Left ventricle myocardium inferior (tissue), 1 donor: ENCODE results near the gene RBM8A. TPM values are rescaled to one million over a fixed set of nuclear protein-coding genes. Genes with fewer than 3 reads are reported as not detected.

ENCODE experiments used
- DNase-seq: peaks from one replicate; pipeline ENCODE4 v3.0.0-alpha.2; 2020
- H3K27ac ChIP-seq: fragments of 200-600 bp; replicated peaks from 2 replicates; pipeline ENCODE4 v1.8.0; 2021
- H3K27me3 ChIP-seq: fragments of 200-600 bp; 2 replicates; pipeline ENCODE4 v1.8.0; 2021; ENCODE audit warnings: low read depth
- H3K36me3 ChIP-seq: fragments of 200-600 bp; 2 replicates; pipeline ENCODE4 v1.8.0; 2021
- H3K4me1 ChIP-seq: fragments of 200-600 bp; 2 replicates; pipeline ENCODE4 v1.8.0; 2021
- H3K4me3 ChIP-seq: fragments of 200-600 bp; 2 replicates; pipeline ENCODE4 v1.8.0; 2021; ENCODE audit warnings: mild to moderate bottlenecking, moderate library complexity
- H3K9me3 ChIP-seq: fragments of 200-600 bp; replicated peaks from 2 replicates; pipeline ENCODE4 v1.8.0; 2021
- intact Hi-C: fragments of 100-400 bp; cut with micrococcal nuclease; formaldehyde crosslinking; loops from one replicate; pipeline ENCODE4 v1.11.0; 2022
- long read RNA-seq: library from polyadenylated mRNA; unstranded; transcript quantifications from one replicate; pipeline ENCODE4 v2.0.0, GENCODE V29; 2021
- total RNA-seq: library from RNA; stranded (reverse); fragmentation: NEBNext Ultra II Directional; extraction: Animal tissue kit (Norgen Biotek cat#: 25700); gene quantifications from one replicate; pipeline ENCODE4 v1.2.1, GENCODE V29; 2021
- TF ChIP-seq, protein P1 (sequence below): fragments of 200-600 bp; IDR thresholded peaks from 2 replicates; pipeline ENCODE4 v1.8.0; 2021; ENCODE audit warnings: antibody characterized with exemption, mild to moderate bottlenecking, borderline replicate concordance
- donor health status: DM: no; HTN: yes; CAD: no; lungs with severe emphysema.

RBM8A gene
- total RNA-seq: 64.4 TPM
- long read RNA-seq, full-length matches to known transcripts: 31 of 38 reads
- long read RNA-seq, partial matches to known transcripts: 4 of 38 reads
- long read RNA-seq, other reads (novel, unspliced or antisense): 3 of 38 reads

- DNase-seq: peak; percentile 91
- Histone ChIP-seq H3K36me3 (peaks cover 30% of the 10 kb centered on the region), H3K4me1 (peaks cover 23% of the 10 kb centered on the region), H3K27me3 (no peaks in the 10 kb centered on the region), H3K4me3 (peak within 1 kb of the TSS; percentile 76), H3K27ac (peak within 1 kb of the TSS; percentile 96), H3K9me3 (no peaks in the 10 kb centered on the region)
- TF ChIP-seq, protein P1, sequence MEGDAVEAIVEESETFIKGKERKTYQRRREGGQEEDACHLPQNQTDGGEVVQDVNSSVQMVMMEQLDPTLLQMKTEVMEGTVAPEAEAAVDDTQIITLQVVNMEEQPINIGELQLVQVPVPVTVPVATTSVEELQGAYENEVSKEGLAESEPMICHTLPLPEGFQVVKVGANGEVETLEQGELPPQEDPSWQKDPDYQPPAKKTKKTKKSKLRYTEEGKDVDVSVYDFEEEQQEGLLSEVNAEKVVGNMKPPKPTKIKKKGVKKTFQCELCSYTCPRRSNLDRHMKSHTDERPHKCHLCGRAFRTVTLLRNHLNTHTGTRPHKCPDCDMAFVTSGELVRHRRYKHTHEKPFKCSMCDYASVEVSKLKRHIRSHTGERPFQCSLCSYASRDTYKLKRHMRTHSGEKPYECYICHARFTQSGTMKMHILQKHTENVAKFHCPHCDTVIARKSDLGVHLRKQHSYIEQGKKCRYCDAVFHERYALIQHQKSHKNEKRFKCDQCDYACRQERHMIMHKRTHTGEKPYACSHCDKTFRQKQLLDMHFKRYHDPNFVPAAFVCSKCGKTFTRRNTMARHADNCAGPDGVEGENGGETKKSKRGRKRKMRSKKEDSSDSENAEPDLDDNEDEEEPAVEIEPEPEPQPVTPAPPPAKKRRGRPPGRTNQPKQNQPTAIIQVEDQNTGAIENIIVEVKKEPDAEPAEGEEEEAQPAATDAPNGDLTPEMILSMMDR: peak; percentile 67
- intact Hi-C loops: no loop called here
These were observed at the start of gene RBM8A for GRCh38 chr1:145927063-145927886. Gene RBM8A (minus strand): TSS chr1:145927484. CDS start chr1:145927426, 58 bp downstream.

- no peak overlapping the region for H3K4me3 ChIP-seq
- TF ChIP-seq, protein P1: no peak
- H3K9me3 ChIP-seq: no peaks in the 10 kb centered on the region
- H3K27ac ChIP-seq: peak overlapping the region; percentile 99
- DNase-seq: no peak
- intact Hi-C loops: loop anchor here (5.0 to 10.0 kb wide), 2 partner anchors 35 to 62 kb away; partner anchors contain the start of genes ITGA10 and PEX11B
- H3K27me3 ChIP-seq: no peaks in the 10 kb centered on the region
- H3K4me1 ChIP-seq: peaks cover 49% of the 10 kb centered on the region
- H3K36me3 ChIP-seq: peaks cover 10% of the 10 kb centered on the region
These were observed 49.7 kb upstream of the RBM8A start for GRCh38 chr1:145977016-145977415.

GRCh38 chr1:145975216-145975615 lies 47.9 kb upstream of the RBM8A start:
- Histone ChIP-seq H3K27ac (no peak overlapping the region), H3K36me3 (peaks cover 10% of the 10 kb centered on the region), H3K27me3 (no peaks in the 10 kb centered on the region), H3K4me3 (no peak overlapping the region), H3K4me1 (peaks cover 31% of the 10 kb centered on the region), H3K9me3 (no peaks in the 10 kb centered on the region)
- intact Hi-C loops: loop anchor here (5.0 to 10.0 kb wide), 2 partner anchors 37 to 60 kb away; partner anchors contain the start of genes ITGA10 and PEX11B
- DNase-seq: no peak
- TF ChIP-seq, protein P1: no peak

DNA sequence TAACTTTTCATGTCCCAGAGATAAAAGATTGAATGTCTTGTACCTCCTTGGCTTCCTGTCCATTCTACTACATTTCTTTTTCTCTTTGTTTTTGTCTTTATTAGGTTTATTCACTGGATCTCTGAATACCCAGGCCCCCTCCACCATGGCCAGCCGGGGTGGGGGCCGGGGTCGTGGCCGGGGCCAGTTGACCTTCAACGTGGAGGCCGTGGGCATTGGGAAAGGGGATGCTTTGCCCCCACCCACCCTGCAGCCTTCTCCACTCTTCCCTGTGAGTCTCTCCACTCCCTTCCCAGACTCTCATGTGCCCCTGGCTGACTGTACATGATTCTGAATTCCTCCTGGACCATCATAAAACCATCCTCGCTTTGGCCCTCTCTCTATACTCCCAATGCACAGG lies 47.4 kb upstream of the RBM8A start:
- intact Hi-C loops: loop anchor here (5.0 to 10.0 kb wide), 2 partner anchors 38 to 60 kb away; partner anchors contain the start of genes ITGA10 and PEX11B
- H3K36me3 ChIP-seq: peaks cover 10% of the 10 kb centered on the region
- H3K27me3 ChIP-seq: no peaks in the 10 kb centered on the region
- TF ChIP-seq, protein P1: no peak
- peaks cover 26% of the 10 kb centered on the region for H3K4me1 ChIP-seq
- no peak overlapping the region for H3K4me3 ChIP-seq
- no peak overlapping the region for H3K27ac ChIP-seq
- no peaks in the 10 kb centered on the region for H3K9me3 ChIP-seq
- no peak for DNase-seq

DNA sequence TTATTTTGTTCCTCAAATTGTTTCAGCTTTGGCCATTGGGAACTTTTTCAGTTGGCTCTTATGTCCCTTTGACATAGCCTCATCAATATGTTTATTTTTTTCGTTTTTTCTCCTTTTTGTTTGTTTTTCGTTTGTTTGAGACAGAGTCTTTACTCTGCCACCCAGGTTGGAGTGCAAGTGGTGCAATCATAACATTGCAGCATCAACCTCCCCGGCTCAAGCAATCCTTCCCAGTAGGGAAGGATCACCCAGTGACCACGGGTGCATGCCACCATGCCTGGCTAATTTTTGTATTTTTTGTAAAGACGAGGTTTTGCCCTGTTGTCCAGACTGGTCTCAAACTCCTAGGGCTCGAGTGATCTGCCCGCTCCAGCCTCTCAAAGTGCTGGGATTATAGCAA lies 45.3 kb upstream of the RBM8A start:
- Histone ChIP-seq H3K36me3 (peaks cover 11% of the 10 kb centered on the region), H3K4me1 (peaks cover 14% of the 10 kb centered on the region), H3K4me3 (no peak overlapping the region), H3K27me3 (no peaks in the 10 kb centered on the region), H3K27ac (no peak overlapping the region), H3K9me3 (peaks cover 1% of the 10 kb centered on the region)
- TF ChIP-seq, protein P1: no peak
- intact Hi-C loops: loop anchor here (10.0 kb wide), 1 partner anchor 58 kb away; the partner anchor contains the start of genes ITGA10 and PEX11B
- no peak for DNase-seq
